ENCODE measurements around the gene SULF2. TPM values are rescaled to one million over a fixed set of nuclear protein-coding genes. Genes with fewer than 3 reads are reported as not detected.

Gene SULF2
- total RNA-seq, 1 donor from 2014 or later = 40.4 TPM

GRCh38 chr20:47698142-47698541, 87.1 kb downstream of the SULF2 start:
- no peaks in the 10 kb centered on the region for H3K4me1 Mint-ChIP-seq (ENCODE audit: unreplicated experiment)
- no peak overlapping the region for H3K4me3 Mint-ChIP-seq (ENCODE audit: unreplicated experiment)
- TF ChIP-seq CTCF (IDR thresholded peaks at IDR 0.05) = no peak
- no peaks in the 10 kb centered on the region for H3K27me3 Mint-ChIP-seq (ENCODE audit: unreplicated experiment)
- no peaks in the 10 kb centered on the region for H3K9me3 Mint-ChIP-seq (ENCODE audit: unreplicated experiment)
- H3K36me3 Mint-ChIP-seq (ENCODE audit: unreplicated experiment) = no peaks in the 10 kb centered on the region
- DNase-seq (ENCODE audit: extremely low spot score, unreplicated experiment) = no peak
- H3K27ac Mint-ChIP-seq (ENCODE audit: unreplicated experiment) = no peak overlapping the region

GRCh38 chr20:47696856-47697255, 88.4 kb downstream of the SULF2 start:
- Mint-ChIP-seq H3K27me3 (ENCODE audit: unreplicated experiment) (peaks cover 5% of the 10 kb centered on the region), H3K9me3 (ENCODE audit: unreplicated experiment) (no peaks in the 10 kb centered on the region), H3K4me3 (ENCODE audit: unreplicated experiment) (no peak overlapping the region), H3K27ac (ENCODE audit: unreplicated experiment) (no peak overlapping the region), H3K36me3 (ENCODE audit: unreplicated experiment) (no peaks in the 10 kb centered on the region), H3K4me1 (ENCODE audit: unreplicated experiment) (no peaks in the 10 kb centered on the region)
- DNase-seq (ENCODE audit: extremely low spot score, unreplicated experiment) = no peak
- no peak for TF ChIP-seq CTCF (IDR thresholded peaks at IDR 0.05)

- TF ChIP-seq CTCF (IDR thresholded peaks at IDR 0.05) = no peak
- H3K27ac Mint-ChIP-seq (ENCODE audit: unreplicated experiment) = peak overlapping the region; percentile 44
- H3K4me3 Mint-ChIP-seq (ENCODE audit: unreplicated experiment) = no peak overlapping the region
- peaks cover 7% of the 10 kb centered on the region for H3K27me3 Mint-ChIP-seq (ENCODE audit: unreplicated experiment)
- peaks cover 7% of the 10 kb centered on the region for H3K4me1 Mint-ChIP-seq (ENCODE audit: unreplicated experiment)
- H3K36me3 Mint-ChIP-seq (ENCODE audit: unreplicated experiment) = no peaks in the 10 kb centered on the region
- DNase-seq (ENCODE audit: extremely low spot score, unreplicated experiment) = no peak
- H3K9me3 Mint-ChIP-seq (ENCODE audit: unreplicated experiment) = no peaks in the 10 kb centered on the region
These were observed 91.1 kb downstream of the SULF2 start for GRCh38 chr20:47694021-47694818.

- H3K4me1 Mint-ChIP-seq (ENCODE audit: unreplicated experiment) = peaks cover 29% of the 10 kb centered on the region
- H3K4me3 Mint-ChIP-seq (ENCODE audit: unreplicated experiment) = no peak overlapping the region
- peaks cover 7% of the 10 kb centered on the region for H3K27me3 Mint-ChIP-seq (ENCODE audit: unreplicated experiment)
- H3K36me3 Mint-ChIP-seq (ENCODE audit: unreplicated experiment) = no peaks in the 10 kb centered on the region
- H3K27ac Mint-ChIP-seq (ENCODE audit: unreplicated experiment) = no peak overlapping the region
- no peak for DNase-seq (ENCODE audit: extremely low spot score, unreplicated experiment)
- H3K9me3 Mint-ChIP-seq (ENCODE audit: unreplicated experiment) = no peaks in the 10 kb centered on the region
- TF ChIP-seq CTCF (IDR thresholded peaks at IDR 0.05) = no peak
These were observed 93.7 kb downstream of the SULF2 start for GRCh38 chr20:47691625-47692024.

- Mint-ChIP-seq H3K4me3 (ENCODE audit: unreplicated experiment) (no peak overlapping the region), H3K27me3 (ENCODE audit: unreplicated experiment) (peaks cover 7% of the 10 kb centered on the region), H3K4me1 (ENCODE audit: unreplicated experiment) (peaks cover 36% of the 10 kb centered on the region), H3K9me3 (ENCODE audit: unreplicated experiment) (no peaks in the 10 kb centered on the region), H3K36me3 (ENCODE audit: unreplicated experiment) (no peaks in the 10 kb centered on the region), H3K27ac (ENCODE audit: unreplicated experiment) (no peak overlapping the region)
- TF ChIP-seq CTCF (IDR thresholded peaks at IDR 0.05) = no peak
- no peak for DNase-seq (ENCODE audit: extremely low spot score, unreplicated experiment)
These were observed 95.5 kb downstream of the SULF2 start for GRCh38 chr20:47689731-47690130.

Data from osteocyte (in vitro differentiated cells).